Fibroblast of the aortic adventitia (primary cell): ENCODE data around the gene RAB20. TPM values are rescaled to one million over a fixed set of nuclear protein-coding genes. Genes with fewer than 3 reads are reported as not detected.

Experiments used
- DNase-seq: peaks from one replicate; pipeline ENCODE4 v3.0.0-alpha.2; 2010; ENCODE audit warnings: low read depth
- H3K4me3 ChIP-seq: 2 replicates; pipeline ENCODE4 v1.5.1; 2011; ENCODE audit warnings: low read depth, mild to moderate bottlenecking, control low read depth, low read length, moderate library complexity
- CTCF ChIP-seq: IDR thresholded peaks from 2 replicates; pipeline ENCODE4 v1.5.1; 2011; ENCODE audit warnings: mild to moderate bottlenecking, low read length, control low read depth, inconsistent platforms; ENCODE audit not compliant: insufficient read depth
- total RNA-seq: library from RNA; depleted of rRNA; stranded (reverse); fragments of >200 nt; gene quantifications from 2 replicates; pipeline ENCODE4 v1.2.3, GENCODE V29; 2012; ENCODE audit warnings: low replicate concordance

Gene RAB20
- total RNA-seq, 1 donor = 1.6 TPM

GRCh38 chr13:110560601-110561343, 750 bp downstream of the RAB20 start:
- peak overlapping the region; percentile 82 for H3K4me3 ChIP-seq
- TF ChIP-seq CTCF = no peak
- DNase-seq = peak; percentile 47

GRCh38 chr13:110559986-110560385, 1.5 kb downstream of the RAB20 start:
- DNase-seq = peak; percentile 6
- H3K4me3 ChIP-seq = peak overlapping the region; percentile 82
- TF ChIP-seq CTCF = no peak

GRCh38 chr13:110559429-110559943, 2.0 kb downstream of the RAB20 start:
- peak overlapping the region; percentile 82 for H3K4me3 ChIP-seq
- peak; percentile 52 for DNase-seq
- no peak for TF ChIP-seq CTCF

- H3K4me3 ChIP-seq = no peak overlapping the region
- no peak for DNase-seq
- TF ChIP-seq CTCF = no peak
Observed at GRCh38 chr13:110557610-110558305, 3.8 kb downstream of the RAB20 start.

GRCh38 chr13:110557082-110557481, 4.4 kb downstream of the RAB20 start:
- no peak overlapping the region for H3K4me3 ChIP-seq
- no peak for TF ChIP-seq CTCF
- no peak for DNase-seq

GRCh38 chr13:110556224-110556606, 5.3 kb downstream of the RAB20 start:
- no peak for TF ChIP-seq CTCF
- DNase-seq = no peak

More at GRCh38 chr13:110556224-110556606, 5.3 kb downstream of the RAB20 start:
- no peak overlapping the region for H3K4me3 ChIP-seq
